HEK293T (cell line): ENCODE results near the gene LASP1NB.

ENCODE experiments used
- BHLHE40 ChIP-seq: fragments of 450-650 bp; IDR thresholded peaks from 2 replicates; pipeline ENCODE4 v1.6.1; 2016; ENCODE audit warnings: mild to moderate bottlenecking, moderate library complexity, borderline replicate concordance
- LEF1 ChIP-seq: fragments of 450-650 bp; IDR thresholded peaks from 2 replicates; pipeline ENCODE4 v1.6.1; 2017; ENCODE audit warnings: mild to moderate bottlenecking, borderline replicate concordance
- NFRKB ChIP-seq: fragments of 450-650 bp; IDR thresholded peaks from 2 replicates; pipeline ENCODE4 v1.6.1; 2016; ENCODE audit warnings: mild to moderate bottlenecking, moderate library complexity
- SP1 ChIP-seq: fragments of 450-650 bp; IDR thresholded peaks from 2 replicates; pipeline ENCODE4 v1.6.1; 2017

GRCh38 chr17:38920374-38921291 is 4.8 kb upstream of the LASP1NB start:
- TF ChIP-seq LEF1 (no peak), NFRKB (no peak), BHLHE40 (no peak), SP1 (no peak)
